Measurements from ENCODE around the gene UBTD1.

UBTD1 gene

DNA sequence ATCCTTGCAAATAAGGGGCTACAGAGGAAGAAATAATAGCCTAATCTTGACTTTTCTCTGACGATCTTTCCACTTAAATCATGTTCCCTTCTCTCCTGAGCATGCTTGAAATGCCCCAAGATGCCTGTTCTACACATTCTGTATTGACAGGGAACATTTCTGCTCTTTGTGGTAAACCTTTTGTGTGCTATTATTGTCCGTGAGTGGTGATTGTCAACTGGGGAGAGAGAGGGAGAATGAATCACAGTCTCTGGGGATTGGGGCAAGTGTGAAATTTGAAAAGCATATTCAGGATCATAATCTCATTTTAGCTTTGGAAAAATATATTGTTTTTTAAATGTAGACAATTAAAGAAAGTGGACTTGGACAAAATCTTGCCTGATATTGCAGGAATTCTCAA is 20.6 kb downstream of the UBTD1 start:
- no peak for TF ChIP-seq POLR2A (IDR thresholded peaks at IDR 0.05; ENCODE audit: extremely low read depth, insufficient read length)
- TF ChIP-seq, protein P1, sequence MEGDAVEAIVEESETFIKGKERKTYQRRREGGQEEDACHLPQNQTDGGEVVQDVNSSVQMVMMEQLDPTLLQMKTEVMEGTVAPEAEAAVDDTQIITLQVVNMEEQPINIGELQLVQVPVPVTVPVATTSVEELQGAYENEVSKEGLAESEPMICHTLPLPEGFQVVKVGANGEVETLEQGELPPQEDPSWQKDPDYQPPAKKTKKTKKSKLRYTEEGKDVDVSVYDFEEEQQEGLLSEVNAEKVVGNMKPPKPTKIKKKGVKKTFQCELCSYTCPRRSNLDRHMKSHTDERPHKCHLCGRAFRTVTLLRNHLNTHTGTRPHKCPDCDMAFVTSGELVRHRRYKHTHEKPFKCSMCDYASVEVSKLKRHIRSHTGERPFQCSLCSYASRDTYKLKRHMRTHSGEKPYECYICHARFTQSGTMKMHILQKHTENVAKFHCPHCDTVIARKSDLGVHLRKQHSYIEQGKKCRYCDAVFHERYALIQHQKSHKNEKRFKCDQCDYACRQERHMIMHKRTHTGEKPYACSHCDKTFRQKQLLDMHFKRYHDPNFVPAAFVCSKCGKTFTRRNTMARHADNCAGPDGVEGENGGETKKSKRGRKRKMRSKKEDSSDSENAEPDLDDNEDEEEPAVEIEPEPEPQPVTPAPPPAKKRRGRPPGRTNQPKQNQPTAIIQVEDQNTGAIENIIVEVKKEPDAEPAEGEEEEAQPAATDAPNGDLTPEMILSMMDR (IDR thresholded peaks at IDR 0.05; ENCODE audit: low read depth, low read length): no peak
- TF ChIP-seq MYC (IDR thresholded peaks at IDR 0.05; ENCODE audit: low read depth, low read length): no peak
- TF ChIP-seq, protein P2, sequence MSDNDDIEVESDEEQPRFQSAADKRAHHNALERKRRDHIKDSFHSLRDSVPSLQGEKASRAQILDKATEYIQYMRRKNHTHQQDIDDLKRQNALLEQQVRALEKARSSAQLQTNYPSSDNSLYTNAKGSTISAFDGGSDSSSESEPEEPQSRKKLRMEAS (IDR thresholded peaks at IDR 0.05; ENCODE audit: low read depth, low read length): no peak
- no peak overlapping the region for H3K4me3 ChIP-seq (ENCODE audit: low read depth, low read length)
- peak; percentile 64 for DNase-seq (ENCODE audit: low read depth)

DNA sequence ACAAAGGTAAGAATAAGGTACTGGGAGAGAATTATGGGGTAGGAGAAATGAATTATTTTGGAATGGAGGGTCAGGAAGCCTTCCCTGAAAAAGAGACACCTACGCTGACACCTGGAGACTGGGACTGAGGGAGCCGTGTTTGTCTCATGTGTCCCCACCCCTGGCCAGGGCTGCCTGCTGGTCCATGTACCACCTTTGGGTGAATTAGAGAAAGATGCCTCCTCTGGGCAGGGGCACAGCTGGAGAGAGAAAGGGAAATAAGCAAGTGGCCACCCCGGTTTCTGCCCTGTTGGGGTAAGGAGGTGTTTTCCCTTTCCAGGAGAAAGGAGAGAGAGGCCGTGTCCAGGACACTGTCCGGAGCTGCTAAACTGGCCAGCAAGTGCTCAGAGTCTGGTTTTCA is 21.8 kb downstream of the UBTD1 start:
- DNase-seq (ENCODE audit: low read depth): no peak
- H3K4me3 ChIP-seq (ENCODE audit: low read depth, low read length): no peak overlapping the region
- TF ChIP-seq MYC (IDR thresholded peaks at IDR 0.05; ENCODE audit: low read depth, low read length) (no peak), POLR2A (IDR thresholded peaks at IDR 0.05; ENCODE audit: extremely low read depth, insufficient read length) (no peak)
- TF ChIP-seq, protein P2 (IDR thresholded peaks at IDR 0.05; ENCODE audit: low read depth, low read length): no peak
- TF ChIP-seq, protein P1 (IDR thresholded peaks at IDR 0.05; ENCODE audit: low read depth, low read length): no peak

DNA sequence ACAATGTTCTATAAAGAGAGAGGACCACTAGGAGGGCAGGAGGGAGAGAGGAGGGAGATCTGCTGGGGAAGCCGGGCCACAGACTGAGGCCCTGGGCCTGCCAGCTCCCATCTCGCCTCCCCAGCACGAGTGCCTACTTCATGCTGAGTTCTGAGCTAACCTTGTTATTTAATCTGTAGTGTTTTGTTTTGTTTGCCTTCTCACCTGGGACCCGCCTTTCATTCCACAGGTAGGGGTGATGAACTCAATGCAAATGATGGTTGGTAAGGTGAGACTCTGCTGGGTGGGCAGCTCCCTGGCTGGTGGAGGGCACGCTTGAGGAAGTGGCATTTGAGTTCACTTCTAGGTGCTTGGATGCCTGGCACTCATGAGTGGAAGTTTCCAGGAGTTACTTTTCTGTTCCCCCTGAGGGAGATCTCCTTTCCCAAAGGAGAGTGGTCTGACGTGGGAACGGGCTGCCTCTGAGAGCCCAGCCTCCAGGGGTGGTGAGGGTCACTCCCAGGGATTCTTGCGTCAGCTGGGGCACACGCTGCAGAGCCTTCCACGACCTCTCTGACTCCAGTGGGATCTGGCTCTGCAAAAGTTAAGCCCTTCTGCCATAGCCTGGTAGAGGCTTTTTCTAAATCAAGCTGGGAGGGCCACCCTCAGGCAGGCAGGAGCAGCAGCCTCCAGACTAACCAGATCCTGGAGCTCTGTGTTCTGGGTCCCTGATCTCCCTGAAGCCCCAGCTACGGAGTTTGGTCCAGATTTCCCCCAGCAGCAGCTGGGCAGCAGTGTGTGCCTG is 22.4 kb downstream of the UBTD1 start:
- DNase-seq (ENCODE audit: low read depth): no peak
- H3K4me3 ChIP-seq (ENCODE audit: low read depth, low read length): no peak overlapping the region
- no peak for TF ChIP-seq MYC (IDR thresholded peaks at IDR 0.05; ENCODE audit: low read depth, low read length)
- TF ChIP-seq, protein P2 (IDR thresholded peaks at IDR 0.05; ENCODE audit: low read depth, low read length): no peak
- TF ChIP-seq, protein P1 (IDR thresholded peaks at IDR 0.05; ENCODE audit: low read depth, low read length): no peak
- no peak for TF ChIP-seq POLR2A (IDR thresholded peaks at IDR 0.05; ENCODE audit: extremely low read depth, insufficient read length)

DNA sequence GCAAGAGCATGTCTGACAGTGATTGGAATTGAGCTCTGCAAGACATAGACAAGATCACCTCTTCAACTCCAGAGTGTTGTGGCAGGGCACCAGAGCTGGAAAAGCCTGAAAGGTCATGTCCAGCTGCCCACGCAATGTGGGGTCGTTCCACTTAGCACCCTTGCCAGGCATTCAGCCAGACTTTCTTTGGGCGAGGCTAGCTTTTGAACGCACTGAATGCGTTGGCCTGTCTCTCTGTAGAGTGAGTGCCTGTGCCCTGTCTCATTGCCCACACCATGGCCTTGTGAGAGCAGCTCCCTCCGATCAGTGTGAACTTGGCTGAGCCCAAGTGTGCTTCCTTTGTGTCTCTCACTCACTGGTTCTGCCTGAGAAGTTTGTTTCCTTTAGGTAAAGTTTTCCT is 23.3 kb downstream of the UBTD1 start:
- no peak for DNase-seq (ENCODE audit: low read depth)
- no peak overlapping the region for H3K4me3 ChIP-seq (ENCODE audit: low read depth, low read length)
- TF ChIP-seq, protein P2 (IDR thresholded peaks at IDR 0.05; ENCODE audit: low read depth, low read length): no peak
- TF ChIP-seq MYC (IDR thresholded peaks at IDR 0.05; ENCODE audit: low read depth, low read length) (no peak), POLR2A (IDR thresholded peaks at IDR 0.05; ENCODE audit: extremely low read depth, insufficient read length) (no peak)
- TF ChIP-seq, protein P1 (IDR thresholded peaks at IDR 0.05; ENCODE audit: low read depth, low read length): no peak

DNA sequence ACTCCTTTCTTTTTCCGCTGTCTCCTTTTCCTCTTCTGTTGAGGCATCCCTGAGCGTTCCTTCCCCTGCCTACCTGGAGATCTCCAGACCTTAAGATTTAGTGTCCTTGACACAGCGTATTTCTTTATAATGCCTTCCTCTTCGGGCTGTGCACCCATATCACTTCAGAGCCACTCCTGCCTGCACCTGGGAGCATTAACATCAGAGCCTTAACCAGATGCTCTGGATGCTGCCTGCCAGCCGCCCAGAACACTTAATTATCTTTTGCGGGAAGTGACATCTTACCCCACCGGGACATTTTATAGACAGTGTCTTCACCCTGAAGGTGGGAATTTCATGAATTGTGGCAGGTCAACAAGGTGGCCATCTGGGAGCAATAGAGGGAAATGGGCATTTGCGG is 24.2 kb downstream of the UBTD1 start:
- no peak for DNase-seq (ENCODE audit: low read depth)
- TF ChIP-seq, protein P2 (IDR thresholded peaks at IDR 0.05; ENCODE audit: low read depth, low read length): no peak
- TF ChIP-seq MYC (IDR thresholded peaks at IDR 0.05; ENCODE audit: low read depth, low read length) (no peak), POLR2A (IDR thresholded peaks at IDR 0.05; ENCODE audit: extremely low read depth, insufficient read length) (no peak)
- TF ChIP-seq, protein P1 (IDR thresholded peaks at IDR 0.05; ENCODE audit: low read depth, low read length): no peak
- H3K4me3 ChIP-seq (ENCODE audit: low read depth, low read length): no peak overlapping the region
